Activated T-cell treated with anti-CD3 and anti-CD28 coated beads for 4 hours (primary cell): Measurements from ENCODE around the gene KCNQ2.

Experiments used
- DNase-seq: peaks from one replicate; pipeline ENCODE4 v3.0.0-alpha.2; 2020

KCNQ2 gene

DNA sequence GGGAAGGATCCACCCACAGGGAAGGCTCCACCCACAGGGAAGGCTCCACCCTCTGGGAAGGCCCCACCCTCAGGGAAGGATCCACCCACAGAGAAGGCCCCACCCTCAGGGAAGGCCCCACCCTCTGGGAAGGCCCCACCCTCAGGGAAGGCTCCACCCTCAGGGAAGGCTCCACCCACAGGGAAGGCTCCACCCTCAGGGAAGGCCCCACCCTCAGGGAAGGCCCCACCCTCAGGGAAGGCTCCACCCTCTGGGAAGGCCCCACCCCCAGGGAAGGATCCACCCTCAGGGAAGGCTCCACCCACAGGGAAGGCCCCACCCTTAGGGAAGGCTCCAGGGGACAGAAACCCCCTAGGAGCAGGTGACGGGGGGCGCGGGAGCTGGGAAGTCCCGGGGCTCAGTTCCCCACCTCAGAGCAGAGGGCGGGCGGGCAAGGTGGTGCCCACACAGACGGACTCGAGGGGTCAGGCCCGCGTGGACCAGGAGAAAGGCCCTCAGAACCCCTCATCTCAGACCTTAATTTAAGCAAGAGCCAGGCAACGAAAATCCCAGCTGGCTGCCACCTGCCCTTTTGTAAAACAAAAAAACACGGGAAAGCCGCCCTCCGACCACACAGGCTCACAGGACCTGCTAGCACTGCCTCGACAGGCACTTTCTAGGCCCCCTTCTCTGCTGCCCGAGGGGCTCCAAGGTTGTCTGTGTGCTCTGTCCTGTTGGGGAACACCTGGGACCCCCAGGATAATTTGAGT is 39.7 kb downstream of the KCNQ2 start:
- no peak for DNase-seq

DNA sequence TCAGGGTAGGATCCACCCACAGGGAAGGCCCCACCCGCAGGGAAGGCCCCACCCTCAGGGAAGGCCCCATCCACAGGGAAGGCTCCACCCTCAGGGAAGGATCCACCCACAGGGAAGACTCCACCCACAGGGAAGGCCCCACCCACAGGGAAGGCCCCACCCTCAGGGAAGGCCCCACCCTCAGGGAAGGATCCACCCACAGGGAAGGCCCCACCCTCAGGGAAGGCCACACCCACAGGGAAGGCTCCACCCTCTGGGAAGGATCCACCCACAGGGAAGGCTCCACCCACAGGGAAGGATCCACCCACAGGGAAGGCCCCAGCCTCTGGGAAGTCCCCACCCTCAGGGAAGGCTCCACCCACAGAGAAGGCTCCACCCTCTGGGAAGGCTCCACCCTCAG is 40.5 kb downstream of the KCNQ2 start:
- DNase-seq = no peak

DNA sequence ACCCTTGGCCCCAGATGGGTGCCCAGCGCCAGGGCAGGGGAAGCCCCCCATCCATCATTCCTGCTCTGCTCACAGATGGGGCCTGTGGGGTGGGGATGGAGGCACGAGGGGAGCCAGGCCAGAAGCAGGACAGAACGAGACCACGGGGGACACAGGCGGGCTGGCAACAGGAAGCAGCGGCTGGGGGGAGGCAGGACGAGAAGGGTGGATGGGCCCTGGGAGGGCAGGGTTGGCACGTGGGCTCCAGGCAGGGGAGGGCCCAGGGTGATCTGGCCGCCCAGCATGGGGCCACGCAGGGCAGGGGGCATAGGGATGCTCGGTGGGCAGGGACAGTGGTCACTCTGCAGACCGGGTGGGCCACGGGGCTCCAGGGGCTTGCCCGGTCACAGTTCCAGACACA is 41.6 kb downstream of the KCNQ2 start:
- DNase-seq = no peak

DNA sequence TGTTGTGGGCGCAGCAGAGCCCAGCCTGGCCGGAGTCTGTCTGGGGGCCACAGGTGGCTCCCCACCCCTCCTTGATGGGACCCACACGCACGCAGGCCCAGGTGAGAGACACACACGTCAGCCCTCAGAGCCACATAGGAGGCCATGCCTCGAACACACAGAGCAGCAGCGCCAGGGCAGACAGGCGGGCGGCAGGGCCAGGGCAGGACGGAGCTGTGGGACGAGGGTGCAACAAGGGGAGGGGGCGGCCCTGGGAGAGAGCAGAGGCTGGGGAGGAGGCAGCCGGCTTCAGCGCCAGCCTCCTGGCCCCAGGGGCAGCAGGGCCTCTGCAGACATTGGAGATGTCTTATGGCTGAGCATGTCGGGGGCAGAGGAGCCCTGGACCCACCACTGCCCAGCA is 42.5 kb downstream of the KCNQ2 start:
- no peak for DNase-seq

DNA sequence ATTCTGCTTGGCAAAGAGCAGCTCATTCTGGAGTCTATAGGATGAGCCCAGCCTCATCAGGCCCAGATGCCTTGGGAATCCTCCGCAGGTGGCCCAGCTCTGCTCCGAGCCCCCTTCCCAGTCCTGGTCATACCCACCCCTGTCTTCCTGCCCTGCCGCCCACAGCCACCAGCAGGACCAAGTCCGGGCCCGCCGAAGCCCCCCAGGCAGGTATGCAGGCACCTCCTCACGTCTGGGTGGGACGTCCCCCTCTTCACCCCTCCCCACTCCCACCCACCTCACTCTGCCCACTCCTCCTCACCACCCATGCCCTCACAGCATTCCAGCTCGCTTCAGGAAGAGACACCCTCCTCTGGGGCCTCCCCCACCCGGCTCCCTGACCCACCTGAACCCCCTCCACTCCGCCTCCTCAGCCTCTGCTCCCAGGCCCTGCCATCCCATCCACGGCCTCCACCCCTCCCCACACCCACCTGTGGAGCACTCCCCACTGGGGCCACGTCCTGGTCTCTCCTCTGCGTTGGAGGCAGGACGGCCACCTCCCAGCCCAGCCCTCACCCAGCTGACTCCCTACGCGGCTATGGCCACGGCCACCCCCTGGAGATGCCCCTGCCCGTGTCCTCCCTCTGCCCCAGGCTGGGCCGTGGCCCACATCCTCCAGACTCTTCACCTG is 43.4 kb downstream of the KCNQ2 start:
- DNase-seq = no peak

DNA sequence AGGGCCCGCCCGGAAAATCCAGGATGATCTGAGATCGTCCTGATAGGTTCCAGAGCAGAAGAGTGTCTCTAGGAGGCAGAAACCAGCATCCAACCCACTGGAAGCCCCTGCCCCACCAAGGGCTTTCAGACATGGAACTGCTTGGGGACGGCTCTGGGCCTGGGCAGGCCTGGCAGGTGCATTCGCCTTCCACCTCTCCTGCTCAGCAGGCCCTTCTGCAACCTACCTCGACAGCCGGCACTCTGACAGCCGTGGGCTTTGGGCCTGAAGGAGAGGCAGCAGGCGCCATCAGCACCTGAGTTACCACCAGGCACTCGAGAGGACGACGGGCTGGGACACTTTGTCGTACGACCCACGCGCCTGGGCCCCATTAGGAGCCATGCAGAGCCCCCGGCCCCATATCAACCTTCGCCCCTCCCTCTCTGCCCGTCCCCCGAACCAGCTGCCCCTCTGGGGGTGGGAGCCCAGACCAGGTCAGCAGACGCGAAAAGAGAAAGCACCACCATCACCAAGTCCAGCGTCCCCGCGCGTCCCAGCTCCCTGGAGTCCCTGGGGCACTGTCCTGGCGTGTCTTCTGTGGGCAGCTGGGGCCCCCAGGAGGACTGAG is 44.6 kb downstream of the KCNQ2 start:
- DNase-seq = no peak

DNA sequence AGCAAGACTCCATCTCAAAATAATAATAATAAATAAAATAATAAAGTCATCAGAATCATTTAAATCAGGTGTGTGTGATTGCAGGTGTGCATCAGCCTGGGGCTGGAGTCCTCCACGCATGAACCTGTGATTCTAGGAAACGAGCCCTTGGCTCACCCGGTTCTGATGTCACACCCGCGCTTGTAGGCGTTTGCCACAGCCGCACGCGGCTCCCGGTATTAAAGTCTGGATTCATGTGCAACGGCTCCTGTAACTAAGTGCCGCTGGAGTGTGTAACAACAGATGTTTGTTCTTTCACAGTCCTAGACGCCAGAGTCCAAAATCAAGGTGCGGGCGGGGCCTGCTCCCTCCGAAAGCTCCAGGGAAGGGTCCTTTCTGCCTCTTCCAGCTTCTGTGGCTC is 45.2 kb downstream of the KCNQ2 start:
- DNase-seq = no peak

DNA sequence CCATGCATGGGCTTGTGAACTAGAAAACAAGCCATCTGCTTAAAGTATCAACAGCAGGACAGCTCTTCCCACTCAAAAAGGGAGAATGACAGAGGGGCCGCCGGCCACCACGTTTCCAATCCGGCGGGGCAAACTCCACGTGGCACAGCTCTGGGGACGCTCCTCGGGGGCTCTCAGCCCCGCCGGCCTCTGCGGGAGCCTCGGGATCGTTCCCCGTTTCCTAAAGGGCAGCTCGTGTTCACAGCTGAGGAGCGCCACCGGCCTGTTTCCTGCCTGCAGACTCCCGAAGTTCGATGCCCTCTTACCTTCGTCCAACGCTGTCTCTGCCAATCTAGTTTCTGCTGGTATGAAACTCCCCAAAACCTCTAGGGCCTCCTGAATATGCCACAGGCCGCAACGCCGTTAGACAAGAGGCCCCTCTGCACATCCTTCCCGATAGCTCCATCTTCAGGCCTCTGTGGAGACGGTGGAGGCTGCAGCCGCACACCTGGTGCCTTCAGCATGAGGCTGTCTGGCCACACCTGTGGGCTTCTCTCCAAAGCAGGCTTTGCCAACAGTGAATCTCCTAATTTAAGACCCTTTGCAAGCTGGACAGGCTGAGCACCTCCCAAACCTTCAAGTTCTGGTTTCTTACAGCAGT is 46.5 kb downstream of the KCNQ2 start:
- no peak for DNase-seq

DNA sequence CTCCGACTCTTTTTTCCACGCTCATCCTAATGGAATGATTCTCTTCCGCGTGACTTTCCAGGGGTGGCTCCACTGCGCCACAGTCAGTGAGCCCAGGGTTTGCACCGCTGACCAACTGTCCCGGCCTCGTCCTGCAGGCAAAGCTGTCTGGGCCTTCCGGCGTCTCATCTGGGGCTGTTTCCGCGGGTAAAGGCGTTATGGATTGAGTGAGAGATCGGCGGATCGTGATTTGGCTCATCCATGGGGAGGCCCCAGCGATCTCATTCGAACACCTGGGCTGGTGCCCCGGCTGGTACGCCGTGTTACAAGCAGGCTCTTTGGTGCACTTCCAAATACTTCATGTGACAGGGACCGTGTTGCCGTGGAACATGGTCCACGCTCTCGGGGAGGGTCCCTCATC is 47.8 kb downstream of the KCNQ2 start:
- no peak for DNase-seq

DNA sequence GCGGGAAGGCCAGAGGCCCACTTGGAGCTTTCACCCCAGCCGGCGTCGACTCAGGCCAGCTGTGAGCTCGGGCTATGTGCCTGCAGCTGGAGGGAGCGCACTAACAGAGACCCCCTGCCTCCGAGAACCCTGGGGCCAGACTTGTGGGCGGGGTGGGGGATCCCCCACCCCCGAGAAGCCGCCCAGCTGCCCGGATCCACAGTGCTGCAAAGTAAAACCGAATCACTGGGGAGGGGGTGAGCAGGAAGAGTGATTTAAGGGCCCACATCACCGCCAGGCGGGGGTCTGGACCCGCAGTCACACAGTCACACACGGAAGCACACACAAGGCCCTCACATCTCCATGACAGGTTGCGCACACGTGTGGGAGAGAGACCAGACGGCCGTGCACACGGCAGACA is 48.7 kb downstream of the KCNQ2 start:
- no peak for DNase-seq

DNA sequence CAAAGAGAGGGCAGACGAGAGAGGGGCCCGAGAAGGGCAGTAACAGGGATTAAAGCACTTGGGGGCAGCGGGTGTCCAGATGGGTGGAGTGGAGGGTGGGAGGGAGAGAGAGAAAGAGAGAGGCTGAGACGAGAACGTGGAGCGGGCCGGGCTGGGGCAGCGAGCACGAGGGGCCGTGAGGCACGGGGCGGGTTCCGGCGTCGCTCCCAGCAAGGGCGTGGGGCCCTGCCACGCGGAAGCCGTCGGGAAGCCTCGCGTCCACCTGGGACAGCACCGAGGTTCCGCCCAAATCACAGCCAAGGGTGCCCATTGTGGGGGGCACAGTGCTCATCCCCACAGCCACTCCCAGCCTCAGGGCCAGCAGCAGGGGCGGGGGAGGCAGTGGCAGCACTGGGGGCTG is 49.8 kb downstream of the KCNQ2 start:
- no peak for DNase-seq

DNA sequence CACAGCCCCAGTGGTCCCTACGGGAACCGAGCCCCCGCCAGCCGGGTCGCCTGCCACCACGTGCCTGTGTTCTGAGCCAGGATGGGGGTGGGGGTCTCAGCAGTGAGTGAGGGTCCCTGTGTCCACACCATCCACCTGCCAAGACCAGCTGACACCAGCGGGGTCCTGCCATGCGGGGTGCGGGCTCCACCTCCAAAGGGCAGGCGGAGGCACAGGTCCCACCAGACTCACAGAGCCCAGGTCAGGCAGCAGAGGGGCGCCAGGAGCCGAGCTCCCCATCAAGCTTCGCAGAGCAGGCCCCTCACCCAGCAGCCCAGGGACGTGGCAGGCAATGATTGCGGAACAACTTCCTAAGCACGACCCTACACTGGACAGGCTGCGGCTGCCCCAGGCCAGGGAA is 50.5 kb downstream of the KCNQ2 start:
- DNase-seq = no peak

DNA sequence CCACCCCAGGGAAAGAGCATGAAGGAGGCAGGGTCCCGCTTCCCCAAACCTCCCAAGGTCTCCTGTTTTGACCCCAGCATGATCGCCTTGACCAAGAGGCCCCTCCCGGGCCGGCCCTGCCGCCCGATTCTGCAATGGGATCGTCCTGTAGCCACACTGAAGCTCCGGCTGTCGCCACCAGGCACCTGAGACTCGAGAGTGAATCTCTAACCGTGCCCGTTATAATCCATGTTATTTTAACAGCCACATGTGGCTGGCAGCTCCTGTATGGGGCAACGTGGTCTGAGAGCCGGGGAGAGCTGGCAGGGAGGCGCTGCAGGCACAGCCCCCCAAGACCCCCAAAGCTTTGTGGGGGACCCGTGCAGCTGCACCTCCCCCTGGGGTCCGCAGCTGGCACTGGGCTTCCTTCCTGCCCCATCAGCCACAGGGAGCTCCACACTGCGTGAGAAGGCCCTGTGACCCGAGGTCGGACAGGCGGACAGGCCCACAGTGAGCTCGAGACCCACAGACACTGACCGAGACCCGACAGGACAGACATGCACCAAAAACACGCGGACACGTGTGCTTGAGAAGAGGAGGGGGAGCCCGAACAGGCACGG is 51.3 kb downstream of the KCNQ2 start:
- no peak for DNase-seq

DNA sequence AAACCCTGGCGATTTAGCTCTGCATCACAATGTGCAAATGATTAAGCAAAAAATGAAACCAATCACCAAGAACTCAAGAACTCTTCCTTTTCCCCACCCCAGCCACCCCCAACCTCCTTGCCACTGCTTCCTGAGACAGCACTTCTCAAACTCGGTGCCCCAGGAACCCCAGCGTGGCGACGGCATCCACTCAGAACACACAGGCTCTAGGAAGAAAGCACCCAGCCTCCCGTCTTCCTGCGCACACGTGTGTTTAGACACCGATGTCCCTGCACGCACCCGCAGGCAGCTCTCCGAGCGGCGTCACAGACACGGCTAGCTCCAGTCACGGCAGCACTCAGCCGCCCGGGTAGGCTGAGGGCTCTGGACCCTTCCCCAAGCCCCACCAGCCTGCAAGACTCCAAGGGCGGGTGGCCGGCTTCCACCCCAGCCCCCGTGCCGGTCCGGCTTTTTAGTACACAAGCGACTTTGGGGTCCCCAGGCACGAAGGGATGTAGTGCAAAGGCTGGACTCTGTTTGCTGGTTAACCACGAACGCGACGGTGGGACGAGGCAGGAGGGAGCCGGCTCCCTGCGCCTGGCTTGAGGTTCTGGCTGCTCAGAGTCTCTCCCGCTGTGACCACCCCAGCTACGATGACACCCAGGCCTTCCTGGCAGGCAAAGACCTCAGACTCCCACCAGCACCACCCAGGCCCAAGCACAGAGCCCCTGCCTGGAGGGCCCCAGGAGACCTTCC is 51.9 kb downstream of the KCNQ2 start:
- no peak for DNase-seq

DNA sequence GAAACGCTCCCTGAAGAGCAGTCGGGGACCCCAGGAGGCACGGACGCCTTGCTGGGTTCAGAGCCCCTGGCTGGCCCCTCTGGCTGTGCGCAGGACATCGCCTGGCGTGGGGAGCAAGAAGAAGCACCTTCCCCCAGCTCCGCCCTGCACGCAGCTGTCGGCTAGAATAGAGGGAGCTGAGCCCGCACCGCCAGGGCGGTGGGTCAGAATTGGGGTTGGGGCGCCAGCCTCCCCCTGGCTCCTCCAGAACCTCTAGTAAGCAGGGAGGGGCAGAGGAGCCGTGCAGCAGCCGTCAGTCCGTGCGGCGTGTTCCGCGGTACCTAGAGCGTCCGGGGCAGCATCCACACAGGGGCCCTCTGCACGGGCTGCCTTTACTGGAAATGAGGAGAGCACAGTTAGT is 53.2 kb downstream of the KCNQ2 start:
- DNase-seq = no peak

DNA sequence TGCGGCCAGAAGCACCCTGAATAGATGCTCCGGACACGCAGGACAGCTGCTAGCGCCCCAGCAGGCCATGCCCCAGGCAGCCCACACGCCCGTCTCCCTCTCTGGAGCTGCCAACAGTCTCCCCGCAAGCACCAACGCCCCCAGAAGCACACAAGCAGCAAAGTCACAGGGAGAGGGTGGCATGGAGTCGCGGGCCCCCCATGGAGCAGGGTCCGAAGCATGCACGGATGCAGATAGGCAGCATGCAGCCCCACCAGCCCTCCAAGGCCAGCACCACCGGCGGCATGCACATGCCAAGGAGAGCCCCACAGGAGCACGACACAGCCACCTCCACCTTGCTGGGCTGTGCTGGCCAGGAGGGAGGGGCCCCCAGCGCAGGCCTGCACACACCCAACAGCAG is 53.8 kb downstream of the KCNQ2 start:
- no peak for DNase-seq

DNA sequence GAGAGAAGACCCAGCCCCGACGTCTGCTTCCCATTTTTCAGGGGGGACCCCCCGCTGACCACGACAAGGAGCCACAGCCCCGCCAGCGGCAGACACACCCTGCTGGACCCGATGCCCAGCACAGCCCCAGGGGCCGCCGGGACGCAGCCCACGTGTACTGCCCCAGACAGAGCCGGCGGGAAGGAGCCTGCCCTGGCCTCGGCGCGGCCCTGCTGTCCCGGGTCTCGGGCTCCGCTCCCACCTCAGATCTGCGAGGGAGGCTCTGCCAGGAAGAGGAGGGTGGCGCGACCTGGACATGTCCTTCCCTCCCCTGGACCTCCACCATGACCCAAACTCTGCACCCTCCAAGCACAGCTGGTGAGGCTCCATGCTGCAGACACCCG is 54.7 kb downstream of the KCNQ2 start:
- DNase-seq = no peak

DNA sequence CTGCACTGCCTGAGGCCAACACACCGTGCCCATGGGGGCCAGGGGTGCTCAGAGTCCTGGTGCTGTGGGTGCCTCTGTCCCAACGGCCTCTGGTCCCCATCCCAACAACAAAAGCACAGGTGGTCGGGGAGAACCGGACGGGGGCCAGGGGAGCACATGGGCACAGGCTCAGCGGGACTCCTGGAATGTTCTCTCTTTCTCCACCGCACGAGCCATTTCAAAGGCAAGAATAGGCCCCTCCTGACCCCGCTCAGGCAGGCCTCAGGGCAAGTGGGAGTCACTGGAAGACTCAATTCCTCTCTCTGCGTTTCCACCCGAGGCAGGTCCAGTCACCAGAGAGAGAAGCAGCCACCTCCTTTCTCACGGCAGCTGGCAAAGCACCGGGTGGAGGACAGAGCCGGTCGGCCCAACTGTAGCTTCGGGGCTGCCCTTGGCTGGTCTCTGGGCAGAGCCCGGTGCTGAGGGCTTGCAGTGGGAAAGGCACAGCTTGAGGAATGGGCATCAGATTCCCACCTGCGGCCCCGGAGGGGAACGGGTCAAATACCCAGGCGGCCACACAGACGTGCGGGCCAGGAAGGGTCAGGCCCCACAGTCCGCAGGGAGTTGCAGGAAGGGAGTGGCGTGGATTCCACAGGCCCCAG is 55.2 kb downstream of the KCNQ2 start:
- no peak for DNase-seq

DNA sequence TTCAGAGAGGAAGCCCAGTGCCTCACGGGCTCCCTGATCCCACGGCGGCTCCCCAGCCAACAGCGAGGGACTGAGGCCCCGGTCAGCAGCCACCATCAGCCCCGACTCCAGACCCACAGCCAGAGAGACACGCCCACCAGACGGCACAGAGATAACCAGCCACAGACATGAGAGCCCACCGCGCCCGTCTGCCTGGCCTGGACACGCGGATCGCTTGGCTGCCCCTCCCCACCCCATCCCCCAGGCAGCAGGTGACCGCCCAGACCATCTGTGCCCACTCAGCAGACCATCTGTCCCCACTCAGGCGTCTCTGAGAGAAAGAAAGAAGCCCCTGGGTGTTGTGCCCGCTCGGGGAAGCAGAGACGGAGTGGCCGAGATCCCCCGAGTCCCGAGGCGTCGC is 55.8 kb downstream of the KCNQ2 start:
- DNase-seq = no peak

DNA sequence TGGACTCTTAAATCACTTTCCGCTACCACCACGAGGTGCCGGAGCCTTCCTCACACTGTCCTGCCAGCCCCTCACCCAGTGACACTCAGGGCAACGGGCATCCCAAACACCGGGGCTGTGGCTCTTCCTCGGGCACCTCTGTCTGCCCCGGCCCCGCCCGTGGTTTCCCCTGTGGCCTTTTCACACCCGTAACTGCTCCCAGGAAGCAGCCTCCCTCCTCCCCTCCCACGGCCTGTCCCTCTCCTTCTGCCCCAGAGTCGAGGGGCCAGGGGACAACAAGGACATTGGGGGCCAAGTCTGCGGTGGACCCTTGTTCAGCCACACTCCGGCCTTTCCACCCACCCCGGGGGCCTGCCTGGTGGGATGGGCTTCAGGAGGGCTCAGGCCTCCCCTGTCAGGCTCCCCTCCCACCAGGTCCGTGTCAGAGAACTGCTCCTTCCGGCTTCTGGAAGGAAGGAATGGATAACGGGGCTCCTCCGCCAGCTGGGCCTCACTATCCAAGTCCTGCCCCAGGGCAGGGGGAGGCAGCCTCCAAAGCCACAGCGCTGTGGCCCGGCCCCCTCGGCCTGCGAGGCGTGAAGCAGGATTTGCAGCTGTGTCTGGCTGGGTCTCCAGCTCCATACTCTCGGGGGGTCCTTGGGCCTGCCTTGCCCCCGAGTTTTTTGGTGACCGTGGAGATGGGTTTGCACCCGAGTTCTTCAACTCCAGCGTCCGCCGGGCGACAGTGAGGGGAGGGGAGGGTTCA is 56.6 kb downstream of the KCNQ2 start:
- no peak for DNase-seq

DNA sequence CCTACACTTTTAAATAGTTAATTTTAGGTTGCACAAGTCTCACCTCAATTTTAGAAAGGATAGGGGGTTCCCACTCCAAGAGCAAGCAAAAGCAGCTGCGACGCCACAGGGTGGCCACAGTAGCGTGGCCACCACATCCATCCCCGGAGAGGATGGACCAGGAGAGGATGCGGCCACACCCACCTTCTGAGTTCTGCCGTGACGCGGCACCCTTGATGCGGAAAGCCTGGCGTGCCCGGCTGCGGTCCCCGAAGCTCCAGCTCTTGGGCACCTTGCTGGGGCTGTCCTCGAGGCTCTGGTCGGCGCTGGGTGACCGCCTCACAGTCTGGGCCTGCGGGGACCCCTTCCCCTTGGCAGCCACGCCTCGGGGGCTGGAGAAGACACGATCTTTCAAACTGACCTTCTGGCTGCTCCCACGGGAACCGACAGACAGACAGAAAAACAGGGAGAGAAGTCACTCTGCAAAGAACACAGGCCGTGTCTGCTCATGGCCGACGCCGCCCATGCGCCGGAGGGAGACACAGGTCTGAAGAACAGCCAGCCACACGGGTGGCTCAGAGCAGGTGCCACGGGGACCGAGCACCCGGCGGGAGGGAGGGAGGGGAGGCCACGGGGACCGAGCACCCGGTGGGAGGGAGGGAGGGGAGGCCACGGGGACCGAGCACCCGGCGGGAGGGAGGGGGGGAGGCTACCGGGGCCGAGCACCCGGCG is 57.6 kb downstream of the KCNQ2 start:
- DNase-seq = no peak
